Measurements from ENCODE around the gene UQCC5.
"Not testable (repeated sequence)": the region's sequence is repeated elsewhere in the genome, so short reads cannot be mapped to it uniquely, and the experiment has no call there.

The UQCC5 gene

DNA sequence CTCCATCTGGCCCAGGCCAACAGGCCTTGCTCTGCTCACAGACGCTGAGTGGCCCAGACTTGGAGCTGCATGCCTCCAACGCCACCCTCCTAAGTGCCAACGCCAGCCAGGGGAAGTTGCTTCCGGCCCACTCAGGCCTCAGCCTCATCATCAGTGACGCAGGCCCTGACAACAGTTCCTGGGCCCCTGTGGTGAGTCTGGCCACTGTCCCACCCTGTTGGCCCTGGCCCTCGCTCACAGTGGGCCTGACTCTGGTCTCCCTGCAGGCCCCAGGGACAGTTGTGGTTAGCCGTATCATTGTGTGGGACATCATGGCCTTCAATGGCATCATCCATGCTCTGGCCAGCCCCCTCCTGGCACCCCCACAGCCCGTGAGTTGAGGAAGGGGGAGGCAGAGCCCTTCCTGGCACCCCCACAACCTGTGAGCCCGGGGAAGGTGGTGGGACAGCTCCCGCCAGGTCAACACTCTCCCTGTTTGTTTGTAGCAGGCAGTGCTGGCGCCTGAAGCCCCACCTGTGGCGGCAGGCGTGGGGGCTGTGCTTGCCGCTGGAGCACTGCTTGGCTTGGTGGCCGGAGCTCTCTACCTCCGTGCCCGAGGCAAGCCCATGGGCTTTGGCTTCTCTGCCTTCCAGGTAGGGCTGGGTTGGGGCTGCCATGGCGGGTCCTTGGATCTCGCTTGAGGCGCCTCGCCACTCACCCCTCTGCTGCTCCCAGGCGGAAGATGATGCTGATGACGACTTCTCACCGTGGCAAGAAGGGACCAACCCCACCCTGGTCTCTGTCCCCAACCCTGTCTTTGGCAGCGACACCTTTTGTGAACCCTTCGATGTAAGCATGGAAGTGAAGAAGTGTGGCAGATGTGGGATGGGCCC is 12.8 kb upstream of the UQCC5 start:
- no peak for DNase-seq (ENCODE audit: low spot score)

DNA sequence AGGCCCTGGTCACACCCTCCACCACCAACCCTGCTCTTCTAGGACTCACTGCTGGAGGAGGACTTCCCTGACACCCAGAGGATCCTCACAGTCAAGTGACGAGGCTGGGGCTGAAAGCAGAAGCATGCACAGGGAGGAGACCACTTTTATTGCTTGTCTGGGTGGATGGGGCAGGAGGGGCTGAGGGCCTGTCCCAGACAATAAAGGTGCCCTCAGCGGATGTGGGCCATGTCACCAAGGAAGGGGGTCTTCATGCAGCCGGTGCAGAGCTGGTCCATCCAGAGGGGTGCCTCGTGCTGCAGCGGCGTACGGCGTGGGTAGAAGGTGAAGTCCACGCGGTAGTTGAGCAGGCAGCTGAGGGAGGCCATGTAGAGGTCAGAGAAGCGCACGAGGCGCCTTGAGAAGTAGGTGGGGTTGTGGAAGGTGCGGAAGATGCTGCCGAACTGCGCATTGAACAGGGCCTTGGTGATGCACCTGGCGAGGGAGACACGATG is 12.1 kb upstream of the UQCC5 start:
- no peak for DNase-seq (ENCODE audit: low spot score)

DNA sequence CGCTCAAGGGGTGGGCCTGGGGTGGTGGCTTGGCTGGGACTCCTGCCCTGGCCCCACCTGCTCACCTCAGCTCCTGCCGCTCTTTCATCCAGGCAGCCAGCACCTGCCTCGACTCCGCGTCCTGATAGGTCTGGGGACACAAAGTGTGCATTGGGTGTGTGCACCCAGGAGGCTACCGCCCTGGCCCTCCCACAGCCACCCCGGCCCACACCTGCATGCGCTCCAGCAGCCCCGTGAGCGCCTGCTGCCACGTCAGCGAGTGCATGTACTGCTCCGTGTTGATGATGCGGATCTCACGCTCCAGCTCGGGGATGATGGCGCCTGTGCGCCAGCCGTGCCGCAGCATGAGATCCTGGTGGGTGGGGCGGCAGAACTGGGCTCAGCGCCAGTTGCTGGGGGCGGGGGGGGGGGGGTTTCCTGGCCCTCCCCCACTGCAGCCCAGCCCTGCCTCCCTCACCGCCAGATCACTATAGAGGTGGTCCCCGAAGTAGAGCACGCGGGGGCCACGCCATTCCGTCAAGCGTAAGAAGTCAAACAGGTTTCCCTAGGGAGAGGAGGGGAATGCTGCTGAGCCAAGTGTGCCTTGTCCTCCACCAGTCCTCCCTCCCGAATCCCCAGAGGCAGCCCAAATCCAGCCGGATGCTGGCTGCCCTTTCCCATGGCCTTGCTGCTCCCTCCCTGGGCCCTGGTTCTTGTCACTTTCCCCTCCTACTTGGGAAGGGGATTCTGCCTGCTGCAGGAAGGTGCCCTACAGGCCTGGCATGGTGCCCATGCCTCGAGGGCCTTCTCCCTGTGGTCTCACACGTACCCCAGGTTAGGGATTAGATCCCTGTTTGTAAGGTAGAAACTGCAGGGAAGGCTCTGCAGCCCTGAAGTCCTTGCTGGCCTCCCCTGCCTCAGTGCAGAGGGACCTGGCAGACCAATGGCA is 11.4 kb upstream of the UQCC5 start:
- no peak for DNase-seq (ENCODE audit: low spot score)

DNA sequence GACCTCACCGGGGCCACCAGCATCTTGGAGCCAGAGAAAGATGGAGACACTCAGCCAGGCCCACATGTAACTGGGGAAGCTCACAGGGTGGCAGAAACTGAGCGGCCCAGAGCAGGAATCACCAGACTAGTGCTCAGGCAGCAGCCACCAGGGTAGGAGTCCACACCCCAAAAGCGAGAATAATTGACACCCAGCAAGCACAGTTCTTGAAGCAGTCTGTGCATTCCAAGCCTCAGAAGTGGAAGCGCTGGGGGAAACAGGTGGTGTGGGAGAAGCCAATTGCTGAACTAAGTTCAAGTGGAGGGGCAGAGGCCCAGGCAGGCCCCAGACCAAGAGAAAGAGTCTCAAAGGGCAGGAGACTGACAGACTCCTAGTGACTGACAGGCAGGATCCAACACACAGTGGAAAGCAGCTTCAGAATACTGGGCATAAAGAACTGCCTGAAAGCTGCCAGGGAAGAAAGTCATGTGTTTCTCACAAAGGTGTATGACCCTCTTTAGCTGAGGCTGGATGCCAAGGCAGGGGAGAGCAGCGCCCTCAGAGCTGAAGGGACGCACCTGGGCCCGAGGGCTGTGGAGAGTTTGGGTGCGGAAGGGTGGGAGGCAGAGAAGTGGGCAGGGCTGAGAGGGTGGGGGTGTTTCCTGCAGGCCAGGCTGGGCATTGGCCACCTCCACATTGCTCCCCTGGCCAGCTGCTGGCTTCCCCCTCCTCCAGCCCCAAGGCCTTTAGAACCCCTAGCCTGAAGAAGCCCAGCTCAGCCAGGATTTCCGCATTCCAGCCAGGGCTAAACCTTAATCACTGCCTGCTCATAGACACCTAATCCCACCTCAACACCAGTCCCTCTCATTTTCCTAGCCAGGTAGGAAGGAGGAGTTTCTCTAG is 10.5 kb upstream of the UQCC5 start:
- DNase-seq (ENCODE audit: low spot score) = no peak

DNA sequence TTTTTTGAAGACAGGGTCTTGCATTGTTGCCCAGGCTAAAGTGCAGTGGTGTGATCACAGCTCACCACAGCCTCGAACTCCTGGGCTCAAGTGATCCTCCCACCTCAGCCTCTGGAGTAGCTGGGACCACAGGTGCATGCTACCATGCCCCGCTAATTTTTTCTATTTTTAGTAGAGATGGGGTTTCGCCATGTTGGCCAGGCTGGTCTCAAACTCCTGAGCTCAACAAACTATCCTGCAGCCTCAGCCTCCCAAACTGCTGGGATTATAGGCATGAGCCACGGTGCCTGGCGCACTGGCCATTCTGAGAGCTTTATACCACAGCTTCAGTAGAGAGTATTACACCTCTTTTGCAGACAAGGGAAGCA is 9.8 kb upstream of the UQCC5 start:
- not testable (repeated sequence) for DNase-seq (ENCODE audit: low spot score)

DNA sequence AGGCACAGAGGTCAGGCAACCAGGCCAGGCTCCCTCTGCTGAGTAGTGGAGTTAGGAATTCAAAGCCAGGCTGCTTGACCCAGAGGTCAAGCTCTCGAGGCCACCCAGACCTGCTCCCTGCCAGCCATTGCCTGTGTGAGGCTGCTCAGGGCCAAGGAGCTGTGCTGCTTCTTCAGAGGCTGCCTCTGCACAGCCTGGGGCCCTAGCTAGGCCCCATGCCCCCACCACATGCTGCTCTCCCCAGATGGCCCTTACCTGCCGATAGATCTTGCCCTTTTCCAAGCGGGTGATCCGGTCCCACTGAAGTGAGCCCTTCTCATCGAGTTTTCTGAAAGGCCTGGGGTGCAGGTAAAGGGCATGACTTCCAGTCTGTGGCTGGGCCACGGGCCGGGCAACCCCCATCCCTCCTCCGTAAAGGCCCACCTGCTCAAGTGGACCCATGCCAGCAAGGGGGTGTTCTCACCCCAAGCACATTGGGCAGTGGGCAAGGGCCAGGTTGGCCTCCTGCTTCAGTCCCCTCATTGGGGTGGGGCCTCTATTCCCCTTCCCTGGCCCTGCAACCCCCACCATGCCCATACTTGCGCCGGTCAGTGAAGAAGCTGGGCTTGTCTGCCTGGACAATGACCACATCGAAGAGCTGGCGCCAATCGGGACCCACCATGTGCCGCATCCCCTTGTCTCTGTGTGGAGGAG is 9.2 kb upstream of the UQCC5 start:
- no peak for DNase-seq (ENCODE audit: low spot score)

DNA sequence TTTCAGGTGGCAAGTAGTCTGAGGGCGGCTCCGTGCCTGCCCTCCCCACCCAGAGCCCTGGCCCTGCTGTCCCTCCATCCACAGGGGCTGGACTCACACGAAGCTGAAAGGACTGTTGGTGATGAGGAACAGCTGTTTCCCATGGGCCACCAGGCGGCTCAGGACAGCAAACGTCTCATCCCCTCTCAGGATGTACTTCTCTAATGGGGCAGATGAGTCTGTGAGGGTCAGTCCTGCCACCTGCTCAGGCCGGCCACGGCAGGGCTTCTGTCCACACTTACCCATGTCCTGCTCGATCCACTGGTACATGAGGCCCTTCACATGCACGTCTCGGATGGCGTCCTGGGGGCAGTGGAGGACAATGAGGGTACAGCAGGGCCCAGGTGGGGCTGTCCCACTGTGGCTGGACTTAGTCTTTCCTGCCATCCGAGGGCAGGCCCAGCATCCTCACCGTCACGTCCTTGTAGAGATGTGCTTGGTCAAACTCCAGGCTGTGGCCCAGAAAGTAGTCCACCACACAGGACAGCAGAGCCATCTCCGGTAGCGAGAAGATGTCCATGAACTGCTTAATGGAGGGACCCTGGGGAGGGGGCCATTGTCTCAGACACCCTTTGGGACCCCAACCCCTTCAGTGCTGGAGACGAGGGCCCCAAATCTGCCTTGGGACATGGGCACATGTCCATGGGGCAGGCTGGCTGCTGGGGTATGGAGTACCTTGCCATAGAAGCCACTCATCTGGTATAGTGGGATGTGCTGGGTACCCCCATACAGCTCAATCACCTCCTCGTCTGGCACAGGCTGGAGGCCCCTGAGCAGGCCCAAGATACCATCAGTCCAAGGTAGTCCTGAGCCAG is 8.4 kb upstream of the UQCC5 start:
- no peak for DNase-seq (ENCODE audit: low spot score)

DNA sequence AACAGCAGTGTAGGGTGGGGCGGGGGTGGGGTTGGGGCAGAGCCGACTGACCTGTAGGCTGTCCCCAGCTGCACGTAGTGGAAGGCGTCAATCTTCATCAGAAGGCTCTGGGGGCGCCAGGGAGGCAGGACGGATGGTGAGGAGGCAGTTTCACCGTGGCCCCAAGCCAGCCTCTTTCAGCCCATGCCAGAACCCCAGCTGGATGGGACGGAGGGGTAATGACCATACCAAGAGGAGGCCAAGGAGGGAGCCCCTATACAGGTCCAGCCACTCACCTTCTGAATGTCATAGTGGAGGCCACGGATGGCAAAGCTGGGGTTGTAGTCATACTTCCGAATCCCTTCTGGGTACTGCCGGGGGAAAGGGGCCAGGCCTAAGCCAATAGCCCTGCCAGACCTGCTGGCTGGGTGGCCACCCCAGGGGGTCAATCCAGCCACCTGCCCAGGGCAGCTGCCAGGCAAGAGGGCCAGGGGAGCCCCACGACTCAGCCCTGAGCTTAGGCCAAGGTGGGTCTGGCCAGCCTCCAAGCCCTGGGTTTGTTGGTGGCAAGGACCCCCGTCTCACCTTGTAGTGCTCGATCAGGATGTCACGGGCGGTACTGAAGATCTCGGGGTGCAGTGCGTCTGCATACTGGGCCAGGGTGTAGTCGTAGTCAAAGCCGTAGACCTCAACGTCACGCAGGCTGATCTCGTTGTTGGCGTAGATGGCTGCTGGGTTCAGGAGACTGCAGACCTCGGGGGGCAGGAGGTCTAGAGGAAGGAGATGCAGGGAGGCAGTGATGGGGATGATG is 7.6 kb upstream of the UQCC5 start:
- no peak for DNase-seq (ENCODE audit: low spot score)

DNA sequence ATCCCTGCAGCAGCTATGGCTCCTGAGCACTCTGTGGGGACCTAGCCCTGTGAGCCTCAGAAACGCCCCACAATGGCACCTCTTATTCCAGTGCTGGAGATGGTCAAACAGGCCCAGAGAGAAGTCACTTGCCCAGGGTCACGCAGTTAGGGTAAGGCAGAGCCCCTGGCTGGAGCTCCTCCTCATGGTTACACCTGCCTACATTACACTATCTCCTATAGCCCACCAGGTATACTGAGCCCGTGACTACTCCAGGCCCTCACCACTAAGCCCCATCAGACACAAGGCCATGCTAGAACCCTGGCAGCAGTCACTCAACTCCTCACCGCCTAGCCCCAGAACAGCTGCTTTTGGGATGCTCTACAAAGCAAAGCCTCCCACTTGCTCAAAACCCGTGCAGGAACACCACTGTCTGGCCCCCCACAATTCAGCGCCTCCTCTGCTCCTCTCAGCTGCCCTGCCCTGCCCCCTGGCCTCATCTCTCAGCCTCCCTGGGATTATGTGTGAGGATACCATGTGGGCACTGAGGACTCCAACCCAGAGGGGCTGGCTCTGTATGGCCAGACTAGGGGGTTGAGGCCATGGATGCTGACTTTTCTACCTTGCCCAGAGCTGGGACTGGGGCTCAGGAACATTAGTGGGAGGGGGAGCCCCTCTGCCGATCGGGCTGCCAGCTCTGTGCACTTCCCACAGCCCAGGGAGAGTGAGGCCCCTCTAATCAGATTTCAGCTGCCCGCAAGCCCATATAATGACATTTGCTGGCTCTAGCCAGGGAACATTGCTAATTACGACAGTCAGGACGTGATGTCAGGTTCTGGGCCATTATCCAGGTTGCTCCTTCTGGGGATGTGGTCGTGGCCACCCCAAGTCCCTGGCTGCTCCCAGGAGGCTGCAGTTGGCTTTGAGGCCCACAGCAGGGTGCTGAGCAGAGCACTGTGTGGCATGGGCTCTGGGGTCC is 6.8 kb upstream of the UQCC5 start:
- DNase-seq (ENCODE audit: low spot score) = no peak

DNA sequence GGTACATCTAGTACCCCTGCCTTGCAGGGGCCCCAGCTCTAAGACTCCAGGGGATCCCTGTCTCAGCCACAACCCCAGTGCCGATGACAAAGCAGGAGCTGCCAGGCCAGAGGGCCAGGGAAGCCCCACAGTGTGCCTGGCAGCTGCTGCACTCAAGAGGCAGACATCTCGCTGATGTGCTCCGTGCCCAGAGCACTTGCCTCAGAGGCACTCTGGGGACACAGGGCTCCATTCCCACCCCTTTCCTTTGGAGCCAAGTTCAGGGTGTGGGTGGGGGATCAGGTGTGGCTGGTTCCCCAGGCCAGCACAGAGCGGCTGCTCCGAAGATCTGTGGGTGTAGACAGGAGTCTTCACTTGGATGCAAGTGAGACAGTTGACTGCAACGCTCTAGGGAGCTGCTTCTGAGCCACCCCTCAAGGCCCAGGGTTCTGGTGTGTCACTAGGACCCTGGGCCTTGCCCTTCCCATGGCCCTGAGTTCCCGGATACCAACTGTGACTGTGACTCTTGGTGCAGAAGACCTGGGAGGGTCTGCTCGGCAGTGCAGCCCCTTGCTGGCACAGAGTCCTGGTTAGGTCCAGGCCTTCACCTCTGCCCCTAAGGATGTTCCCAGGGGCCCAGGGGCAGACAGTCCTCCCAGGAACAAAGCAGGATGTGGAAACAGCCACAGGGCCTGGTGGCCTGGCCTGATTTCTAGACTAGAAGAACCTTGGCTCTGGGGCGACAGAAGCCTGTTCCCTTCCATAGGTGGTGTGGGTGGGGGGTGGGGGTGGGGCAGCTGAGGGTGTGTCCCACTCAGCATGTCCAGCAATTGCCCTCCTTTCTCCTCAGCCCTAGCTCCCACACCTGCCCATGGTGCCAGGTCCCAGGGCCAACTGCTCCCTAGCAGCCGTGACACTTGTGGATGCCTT is 5.2 kb upstream of the UQCC5 start:
- no peak for DNase-seq (ENCODE audit: low spot score)

DNA sequence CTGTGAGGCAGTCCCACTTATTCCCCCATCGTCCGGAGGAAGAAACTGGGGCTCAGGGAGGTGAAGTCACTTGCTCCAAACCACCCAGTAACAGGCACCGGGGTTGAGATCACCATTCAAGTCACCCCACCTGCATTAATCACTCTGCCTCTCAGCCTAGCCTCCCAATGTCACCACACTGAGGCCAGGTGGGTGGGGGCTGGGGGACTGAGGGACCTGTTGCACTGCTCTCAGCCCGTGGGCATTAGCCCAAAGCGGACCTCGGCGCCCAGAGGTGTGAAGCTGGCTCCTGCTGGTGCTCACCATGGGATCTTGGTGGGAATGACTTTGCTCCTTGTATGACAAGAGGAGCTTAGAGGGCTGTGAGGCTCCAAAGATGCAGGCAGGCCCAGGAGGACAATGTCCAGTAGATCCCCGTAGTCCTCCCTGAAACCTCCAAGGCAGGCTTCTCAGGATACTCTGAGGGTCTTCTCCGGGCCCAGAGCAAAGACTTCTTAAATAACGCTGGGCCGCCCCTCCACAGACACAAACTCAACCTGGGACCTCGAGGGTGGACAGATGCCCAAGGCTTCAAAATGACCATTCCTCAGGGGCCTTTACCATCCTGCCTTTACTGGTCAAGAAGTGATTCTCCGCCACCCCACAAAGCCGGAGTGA is 4.4 kb upstream of the UQCC5 start:
- DNase-seq (ENCODE audit: low spot score) = no peak

DNA sequence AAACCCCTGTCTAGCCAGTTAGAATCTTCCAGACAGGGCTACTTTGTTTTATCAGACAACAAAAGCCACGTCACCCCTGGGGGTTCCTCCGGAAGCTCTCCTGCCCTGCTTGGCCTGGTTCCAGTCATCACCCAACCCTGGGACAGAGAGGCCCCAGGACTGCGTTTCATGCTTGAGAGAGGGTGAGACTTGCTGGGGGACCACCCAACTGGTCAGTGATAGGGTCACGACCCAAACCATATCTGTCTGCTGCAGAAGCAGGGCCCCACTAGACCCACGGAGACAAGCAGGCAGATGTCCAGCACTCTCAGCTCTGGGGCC is 3.9 kb upstream of the UQCC5 start:
- no peak for DNase-seq (ENCODE audit: low spot score)

DNA sequence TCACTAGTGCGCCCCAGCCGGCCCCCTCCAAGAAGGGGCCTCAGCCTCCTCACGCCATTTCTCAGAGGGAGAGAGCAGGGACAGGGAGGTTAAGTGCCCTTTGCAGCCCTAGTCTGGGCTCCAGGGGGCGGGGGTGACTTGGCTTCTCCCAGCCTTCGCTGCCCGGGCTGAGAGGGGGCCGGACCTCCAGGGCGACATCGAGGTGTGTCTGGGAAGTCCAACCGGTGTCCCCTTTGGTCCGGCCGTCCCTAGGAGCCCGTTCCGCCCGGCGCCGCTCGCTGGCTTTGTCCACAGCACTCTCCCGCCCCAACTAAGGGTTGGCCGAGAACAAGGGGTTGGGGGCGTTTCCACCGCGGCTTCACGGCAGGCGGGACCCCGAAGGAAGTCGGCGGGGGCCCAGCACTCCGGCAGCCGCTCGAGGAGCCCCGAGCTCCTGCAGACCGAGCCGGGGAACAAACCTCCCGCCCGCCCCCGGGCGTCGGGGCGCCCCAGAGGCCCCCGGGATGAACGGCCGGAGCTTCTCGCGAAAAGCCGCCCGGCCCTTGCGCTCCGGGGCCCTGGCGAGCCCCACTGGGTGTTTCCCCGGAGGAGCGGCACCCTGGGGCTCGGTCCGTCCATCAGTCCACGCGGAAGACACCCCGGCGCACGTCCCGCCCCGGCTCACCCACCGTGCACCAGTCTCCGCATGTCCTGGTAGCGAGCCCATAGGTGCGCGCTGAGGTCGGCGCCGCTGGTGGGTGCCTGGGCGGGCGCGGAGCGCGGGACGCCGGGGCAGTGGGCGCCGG is 3.4 kb upstream of the UQCC5 start:
- no peak for DNase-seq (ENCODE audit: low spot score)

DNA sequence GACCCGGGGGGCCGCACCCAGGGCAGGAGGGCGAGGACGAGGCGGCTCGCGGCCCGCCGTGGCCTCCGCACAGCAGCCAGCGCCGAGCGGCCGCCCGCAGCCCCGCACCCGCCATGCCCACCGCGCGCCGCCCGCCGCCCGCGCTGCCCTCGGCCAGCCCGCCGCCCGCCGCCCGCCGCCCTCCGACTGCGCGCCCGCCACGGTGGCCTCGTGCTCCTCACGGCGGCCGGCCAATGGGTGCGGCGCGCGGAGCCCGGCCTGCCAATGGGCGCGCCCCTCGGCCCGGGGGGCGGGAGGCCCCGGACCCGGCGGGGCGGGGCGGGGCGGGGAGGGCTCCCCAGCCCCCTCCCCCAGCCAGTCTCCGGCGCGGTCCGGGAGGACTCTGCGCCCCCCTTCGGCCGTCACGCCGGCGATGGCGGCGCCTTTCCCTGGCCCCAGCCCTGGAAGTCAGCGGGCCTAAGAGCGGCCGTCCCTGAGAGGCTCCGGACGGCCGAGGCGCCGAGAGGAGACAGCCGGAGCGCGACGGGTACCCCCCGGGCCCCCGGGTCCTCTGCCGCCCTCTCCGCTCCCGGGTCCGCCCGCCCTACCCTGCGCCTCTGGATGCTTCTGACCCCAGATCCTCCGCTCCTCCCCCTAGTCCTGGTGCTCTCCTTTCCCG is 2.7 kb upstream of the UQCC5 start, which contains the start of gene NT5DC2:
NT5DC2 (minus strand) TSS at position 235 of the 658 bp plus-strand sequence; CDS start at position 115, 120 bp downstream.
- DNase-seq (ENCODE audit: low spot score) = peak; percentile 51

Measured in putamen (tissue), 1 donor.